ENCODE measurements around the gene DFFB. TPM values are rescaled to one million over a fixed set of nuclear protein-coding genes. Genes with fewer than 3 reads are reported as not detected.

Gene DFFB
- total and polyA plus RNA-seq, 9 of the 15 experiments (the other 6 are each of a cell fraction or from before 2014, with no cell fraction given), result 2.3 to 15.8 (median 11.5) TPM

DNA sequence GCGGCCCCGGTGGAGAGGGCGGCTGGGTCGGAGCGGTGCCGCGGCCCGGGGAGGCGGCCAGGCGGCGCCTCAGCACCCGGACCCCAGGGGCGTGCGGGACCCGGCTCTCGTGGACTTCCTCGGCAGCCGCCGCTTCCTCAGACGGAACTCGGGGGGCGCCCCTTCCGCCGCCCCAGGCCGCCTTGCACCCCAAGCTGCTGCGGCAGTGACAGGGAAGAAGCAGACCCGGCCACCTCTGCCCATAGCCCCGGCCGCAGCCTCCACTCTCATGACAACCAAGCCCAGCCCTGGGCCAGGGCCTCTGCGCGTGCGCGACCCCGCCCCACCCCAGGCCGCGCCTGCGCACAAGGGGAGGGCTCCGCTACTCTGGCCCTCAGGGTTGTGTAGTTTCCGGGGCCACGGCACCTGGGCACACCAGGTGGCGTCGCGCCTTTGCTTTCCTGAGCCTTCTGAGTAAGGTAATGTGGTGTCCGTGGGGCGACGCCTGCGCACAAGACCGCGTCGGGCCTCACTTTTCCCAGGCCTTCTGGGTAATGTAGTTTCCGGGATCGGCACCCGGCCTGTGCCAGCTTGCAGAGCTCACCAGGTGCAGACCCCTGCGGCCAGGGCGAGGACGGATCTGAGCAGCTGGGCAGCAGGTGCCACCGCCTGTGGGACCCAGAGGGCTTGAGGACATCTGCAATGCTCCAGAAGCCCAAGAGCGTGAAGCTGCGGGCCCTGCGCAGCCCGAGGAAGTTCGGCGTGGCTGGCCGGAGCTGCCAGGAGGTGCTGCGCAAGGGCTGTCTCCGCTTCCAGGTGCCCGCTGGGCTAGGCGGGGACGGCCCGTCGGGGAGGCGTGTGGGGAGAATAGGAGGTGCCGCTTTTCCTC is at the start of gene DFFB, which contains the start of gene CEP104 (continued):
- TF ChIP-seq ZNF407 (IDR thresholded peaks at IDR 0.05; ENCODE audit: low read depth) (no peak), RBM15 (IDR thresholded peaks at IDR 0.05; ENCODE audit: insufficient read depth, low read length) (no peak), PREB (CRISPR knock-in tag; IDR thresholded peaks at IDR 0.05) (no peak), HNRNPL (IDR thresholded peaks at IDR 0.05; ENCODE audit: low read depth, low read length) (peak; percentile 90), NFE2L1 (tag; IDR thresholded peaks at IDR 0.05; ENCODE audit: borderline replicate concordance, low read depth) (no peak), MCM2 (IDR thresholded peaks at IDR 0.05; ENCODE audit: low read depth) (no peak), CBX1 (IDR thresholded peaks at IDR 0.05; ENCODE audit: low read depth) (no peak), ZNF354B (CRISPR knock-in tag; IDR thresholded peaks at IDR 0.05) (no peak), BCOR (IDR thresholded peaks at IDR 0.05) (no peak), FOXA3 (CRISPR knock-in tag; conservative IDR thresholded peaks at IDR 0.05 in 1 of 2, IDR thresholded peaks at IDR 0.05 in 1 of 2) (no peak), MYBL2 (IDR thresholded peaks at IDR 0.05; ENCODE audit: low read depth) (no peak), MYBL2 (CRISPR knock-in tag; IDR thresholded peaks at IDR 0.05; ENCODE audit: borderline replicate concordance) (no peak), RBM34 (IDR thresholded peaks at IDR 0.05; ENCODE audit: borderline replicate concordance, insufficient read depth, low read length) (no peak), ZNF444 (CRISPR knock-in tag; IDR thresholded peaks at IDR 0.05) (no peak), TCF7 (IDR thresholded peaks at IDR 0.05; ENCODE audit: borderline replicate concordance) (no peak; the same call in none of the 2 replicates), XRCC5 (IDR thresholded peaks at IDR 0.05; ENCODE audit: low read depth, low read length) (peak; percentile 33; the same call in 1 of the 2 replicates)
- TF ChIP-seq, protein P1, sequence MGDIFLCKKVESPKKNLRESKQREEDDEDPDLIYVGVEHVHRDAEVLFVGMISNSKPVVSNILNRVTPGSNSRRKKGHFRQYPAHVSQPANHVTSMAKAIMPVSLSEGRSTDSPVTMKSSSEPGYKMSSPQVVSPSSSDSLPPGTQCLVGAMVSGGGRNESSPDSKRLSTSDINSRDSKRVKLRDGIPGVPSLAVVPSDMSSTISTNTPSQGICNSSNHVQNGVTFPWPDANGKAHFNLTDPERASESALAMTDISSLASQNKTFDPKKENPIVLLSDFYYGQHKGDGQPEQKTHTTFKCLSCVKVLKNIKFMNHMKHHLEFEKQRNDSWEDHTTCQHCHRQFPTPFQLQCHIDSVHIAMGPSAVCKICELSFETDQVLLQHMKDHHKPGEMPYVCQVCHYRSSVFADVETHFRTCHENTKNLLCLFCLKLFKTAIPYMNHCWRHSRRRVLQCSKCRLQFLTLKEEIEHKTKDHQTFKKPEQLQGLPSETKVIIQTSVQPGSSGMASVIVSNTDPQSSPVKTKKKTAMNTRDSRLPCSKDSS (IDR thresholded peaks at IDR 0.05; ENCODE audit: low read depth, partially characterized antibody), result no peak

Data from K562 (cell line).